ENCODE results near the gene TUBGCP2.

GRCh38 chr10:133276100-133276434, 32.6 kb downstream of the TUBGCP2 start:
- TF ChIP-seq REST (IDR thresholded peaks at IDR 0.05; ENCODE audit: borderline replicate concordance) (no peak), REST (CRISPR knock-in tag; IDR thresholded peaks at IDR 0.05; ENCODE audit: low read depth) (no peak), POLR2A (conservative IDR thresholded peaks at IDR 0.05) (no peak), RBFOX2 (IDR thresholded peaks at IDR 0.05; ENCODE audit: low read depth, low read length) (no peak), COPS2 (conservative IDR thresholded peaks at IDR 0.05) (no peak), PML (IDR thresholded peaks at IDR 0.05; ENCODE audit: low read length) (no peak), CTCF (IDR thresholded peaks at IDR 0.05 in 2 of 3, conservative IDR thresholded peaks at IDR 0.05 in 1 of 3; ENCODE audit: insufficient read depth in 2 of 3, low read depth in 1 of 3, low read length in 3 of 3) (no peak), KAT8 (IDR thresholded peaks at IDR 0.05; ENCODE audit: low read depth) (no peak)
